Spleen (tissue), 11 donors: ENCODE measurements around the gene RPS17. TPM values are rescaled to one million over a fixed set of nuclear protein-coding genes. Genes with fewer than 3 reads are reported as not detected.

Source experiments
- DNase-seq: peaks from one replicate; pipeline ENCODE4 v3.0.0-alpha.2; 2020
- H3K27ac ChIP-seq, 8 donors: fragments of 200-600 bp; sonication (generic) in 7 of 8; 1 replicate in 4 of 8; 2 replicates in 4 of 8; pipeline versions ENCODE4 v1.5.0 to v1.8.0; 2016 to 2021; ENCODE audit warnings: inconsistent platforms in 4 of 8, mild to moderate bottlenecking in 4 of 8, moderate library complexity in 1 of 8
- H3K27me3 ChIP-seq, 7 donors: fragments of 200-600 bp; sonication (generic) in 6 of 7; replicated peaks in 1 of 7; 1 replicate in 4 of 7; 2 replicates in 3 of 7; pipeline versions ENCODE4 v1.5.0 to v1.8.0; 2016 to 2021; ENCODE audit warnings: inconsistent platforms in 3 of 7, mild to moderate bottlenecking in 1 of 7
- H3K36me3 ChIP-seq, 6 donors: fragments of 200-600 bp; sonication (generic) in 5 of 6; 1 replicate in 4 of 6; 2 replicates in 2 of 6; pipeline versions ENCODE4 v1.5.0 to v1.8.0; 2016 to 2021; ENCODE audit warnings: inconsistent platforms in 2 of 6
- H3K4me1 ChIP-seq, 6 donors: fragments of 200-600 bp; sonication (generic) in 5 of 6; 1 replicate in 3 of 6; 2 replicates in 3 of 6; pipeline versions ENCODE4 v1.5.0 to v1.8.0; 2016 to 2021; ENCODE audit warnings: inconsistent platforms in 3 of 6
- H3K4me3 ChIP-seq, 8 donors: fragments of 200-600 bp; sonication (generic) in 7 of 8; 1 replicate in 4 of 8; 2 replicates in 4 of 8; pipeline versions ENCODE4 v1.5.0 to v1.8.0; 2016 to 2021; ENCODE audit warnings: inconsistent platforms in 4 of 8, mild to moderate bottlenecking in 4 of 8, moderate library complexity in 2 of 8
- H3K9me3 ChIP-seq, 8 donors: fragments of 200-600 bp; sonication (generic) in 7 of 8; 1 replicate in 4 of 8; 2 replicates in 4 of 8; pipeline versions ENCODE4 v1.5.0 to v1.8.0; 2016 to 2021; ENCODE audit warnings: inconsistent platforms in 4 of 8
- CTCF ChIP-seq, 11 experiments: fragments of 200-600 bp in 7 of 11; fragments of 450-650 bp in 4 of 11; sonication (generic) in 4 of 11; IDR thresholded peaks in 8 of 11; conservative IDR thresholded peaks in 3 of 11; 1 replicate in 7 of 11; 2 replicates in 4 of 11; pipeline versions ENCODE4 v1.4.0 to v1.8.0; 2016 to 2021; ENCODE audit warnings: antibody characterized with exemption in 11 of 11, inconsistent platforms in 4 of 11, mild to moderate bottlenecking in 1 of 11
- POLR2A ChIP-seq, 3 donors: fragments of 450-650 bp; IDR thresholded peaks; one replicate each; pipeline ENCODE4 v1.5.1; 2017; ENCODE audit warnings: antibody characterized with exemption in 3 of 3, mild to moderate bottlenecking in 1 of 3
- POLR2AphosphoS5 ChIP-seq, 3 donors: sonication (generic); formaldehyde crosslinking; IDR thresholded peaks; one replicate each; pipeline ENCODE4 v1.5.1; 2017; ENCODE audit warnings: antibody characterized with exemption in 3 of 3
- WGBS, 5 donors: extraction: QIAGEN DNeasy Blood & Tissue Kit in 3 of 5; methylation state at CpG; one replicate each; pipeline versions ENCODE4 v1.1.5 to v1.1.7; 2013 to 2018; 5-methylcytosine and 5-hydroxymethylcytosine counted together
- intact Hi-C: fragments of 100-400 bp; cut with DNase I; formaldehyde crosslinking; loops from one replicate; pipeline ENCODE4 v1.15.0; 2023; ENCODE audit warnings: low total_unique reads
- polyA plus RNA-seq, 3 donors: library from polyadenylated mRNA; stranded (reverse); fragments of 200-250 nt; gene quantifications; one replicate each; pipeline ENCODE4 v1.2.1, GENCODE V29; 2013
- total RNA-seq, 7 donors: library from RNA; depleted of rRNA in 3 of 7; stranded (reverse); fragments of >200 nt in 3 of 7; fragmentation: NEBNext Ultra II Directional in 4 of 7; extraction: Animal tissue kit (Norgen Biotek cat#: 25700) in 4 of 7; gene quantifications; one replicate each; pipeline versions ENCODE4 v1.1.0 to v1.2.1, GENCODE V29; 2016 to 2021
- donor health status: healthy with polysubstance abuse.
- donor health status: DM: no; HTN: no; CAD: no; lungs with moderate emphysema.
- donor health status: DM: no; HTN: no; CAD: no.
- donor health status: Bipolar disorder and iron deficiency.
- donor health status: healthy.
- donor health status: DM: no; HTN: no; CAD: no.
- donor health status: DM: yes; HTN: yes; CAD: no.

Gene RPS17
- total and polyA plus RNA-seq, 10 donors: 1,089 to 9,274 (median 1,579) TPM

GRCh38 chr15:82554849-82555248, 14.6 kb upstream of the RPS17 start:
- no peak overlapping the region for H3K27ac ChIP-seq
- no peaks in the 10 kb centered on the region for H3K4me1 ChIP-seq
- no peak for DNase-seq
- WGBS, 5 donors: 86 to 98% (median 91%) methylated on average over 2 of the region's 2 CpGs
- TF ChIP-seq POLR2A (IDR thresholded peaks at IDR 0.05): no peak
- no peak for TF ChIP-seq CTCF (IDR thresholded peaks at IDR 0.05 in 8 of 11, conservative IDR thresholded peaks at IDR 0.05 in 3 of 11)
- no peak for TF ChIP-seq POLR2AphosphoS5 (IDR thresholded peaks at IDR 0.05)
- no peaks in the 10 kb centered on the region for H3K36me3 ChIP-seq
- H3K9me3 ChIP-seq: no peaks in the 10 kb centered on the region
- no peak overlapping the region for H3K4me3 ChIP-seq
- no peaks in the 10 kb centered on the region for H3K27me3 ChIP-seq
- intact Hi-C loops: no loop called here

- H3K4me3 ChIP-seq: no peak overlapping the region
- no peaks in the 10 kb centered on the region for H3K9me3 ChIP-seq
- no peaks in the 10 kb centered on the region for H3K27me3 ChIP-seq
- intact Hi-C loops: no loop called here
- no peak for TF ChIP-seq POLR2AphosphoS5 (IDR thresholded peaks at IDR 0.05)
- TF ChIP-seq POLR2A (IDR thresholded peaks at IDR 0.05): no peak
- TF ChIP-seq CTCF (IDR thresholded peaks at IDR 0.05 in 8 of 11, conservative IDR thresholded peaks at IDR 0.05 in 3 of 11): no peak
- 72 to 93% (median 91%) methylated on average over 1 of the region's 1 CpG for WGBS, 5 donors
- no peak overlapping the region for H3K27ac ChIP-seq
- H3K36me3 ChIP-seq: no peaks in the 10 kb centered on the region
- H3K4me1 ChIP-seq: no peaks in the 10 kb centered on the region
- no peak for DNase-seq
Observed at GRCh38 chr15:82554351-82554750, 14.1 kb upstream of the RPS17 start.

GRCh38 chr15:82553846-82554245, 13.6 kb upstream of the RPS17 start:
- Histone ChIP-seq H3K27ac (no peak overlapping the region), H3K4me3 (no peak overlapping the region), H3K27me3 (no peaks in the 10 kb centered on the region), H3K4me1 (no peaks in the 10 kb centered on the region), H3K9me3 (no peaks in the 10 kb centered on the region), H3K36me3 (no peaks in the 10 kb centered on the region)
- intact Hi-C loops: no loop called here
- no peak for DNase-seq
- 71 to 93% (median 86%) methylated on average over 1 of the region's 1 CpG for WGBS, 5 donors
- no peak for TF ChIP-seq POLR2A (IDR thresholded peaks at IDR 0.05)
- no peak for TF ChIP-seq CTCF (IDR thresholded peaks at IDR 0.05 in 8 of 11, conservative IDR thresholded peaks at IDR 0.05 in 3 of 11)
- TF ChIP-seq POLR2AphosphoS5 (IDR thresholded peaks at IDR 0.05): no peak

- intact Hi-C loops: no loop called here
- Histone ChIP-seq H3K27me3 (no peaks in the 10 kb centered on the region), H3K27ac (no peak overlapping the region), H3K4me3 (no peak overlapping the region), H3K4me1 (no peaks in the 10 kb centered on the region), H3K9me3 (no peaks in the 10 kb centered on the region), H3K36me3 (no peaks in the 10 kb centered on the region)
- DNase-seq: no peak
- WGBS, 5 donors: 72 to 83% (median 78%) methylated on average over 2 of the region's 2 CpGs
- no peak for TF ChIP-seq POLR2A (IDR thresholded peaks at IDR 0.05)
- no peak for TF ChIP-seq CTCF (IDR thresholded peaks at IDR 0.05 in 8 of 11, conservative IDR thresholded peaks at IDR 0.05 in 3 of 11)
- no peak for TF ChIP-seq POLR2AphosphoS5 (IDR thresholded peaks at IDR 0.05)
Observed at GRCh38 chr15:82552861-82553260, 12.6 kb upstream of the RPS17 start.
